ENCODE data around the gene CGN. TPM values are rescaled to one million over a fixed set of nuclear protein-coding genes. Genes with fewer than 3 reads are reported as not detected.

Gene CGN
- total RNA-seq, 5 donors from 2014 or later (not counting 1 experiment from before 2014, with no cell fraction given), result 0.37 to 1.3 (median 0.59) TPM

DNA sequence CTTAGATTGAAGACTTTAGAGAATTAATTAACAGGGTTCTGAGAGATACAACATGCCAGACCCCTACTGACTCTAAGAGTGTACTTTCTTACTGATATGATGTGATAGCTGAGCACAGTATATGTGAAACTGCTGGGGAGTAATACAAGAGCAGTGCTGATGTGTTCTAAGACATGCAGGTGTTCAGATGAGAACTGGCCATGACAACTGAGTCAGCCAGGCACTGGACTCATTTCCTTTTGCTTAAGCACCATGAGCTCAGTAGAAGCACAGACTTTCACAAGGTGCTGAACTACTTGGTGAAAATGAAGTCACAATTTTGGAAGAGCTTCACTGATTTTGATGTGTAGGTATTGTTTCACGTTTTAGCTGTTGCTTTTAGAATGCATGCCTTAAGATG is 36.0 kb upstream of the CGN start:
- Mint-ChIP-seq H3K27me3 (peaks cover 2 to 5% of the 10 kb centered on the region in 2 donors), H3K27ac (no peak overlapping the region), H3K4me1 (peaks cover 8 to 13% (median 8%) of the 10 kb centered on the region in 3 donors), H3K4me3 (no peak overlapping the region), H3K9me3 (no peaks in the 10 kb centered on the region), H3K36me3 (no peaks in the 10 kb centered on the region)
- Histone ChIP-seq H3K27ac (ENCODE audit: low read length) (no peak overlapping the region), H3K27me3 (replicated peaks in 1 of 2; ENCODE audit: control insufficient read depth in 2 of 2, extremely low read depth in 1 of 2, insufficient read depth in 2 of 2, low read length in 1 of 2) (peaks cover 0 to 6% of the 10 kb centered on the region in 2 experiments), H3K9me3 (no peaks in the 10 kb centered on the region), H3K4me1 (ENCODE audit: control insufficient read depth in 1 of 2, extremely low read depth in 1 of 2, insufficient read depth in 2 of 2, low read length in 2 of 2) (peaks cover 2 to 12% of the 10 kb centered on the region in 2 experiments), H3K4me3 (ENCODE audit: control insufficient read depth in 1 of 2, extremely low read depth in 1 of 2, low read length in 1 of 2) (no peak overlapping the region), H3K36me3 (ENCODE audit: control insufficient read depth in 2 of 2, extremely low read depth in 1 of 2, insufficient read depth in 1 of 2, low read length in 1 of 2) (no peaks in the 10 kb centered on the region)
- ATAC-seq (replicated peaks in 1 of 4) (no peak), DNase-seq (no peak)
- CTCF ChIA-PET, result interaction anchor here in 1 of 2 donors (0.9 kb wide), 1 partner anchor 26 kb away, joined by 3 read pairs; no protein-coding TSS in a partner anchor
- WGBS (ENCODE audit: insufficient coverage), result no CpG with 5 or more reads among the region's 1 CpG
- POLR2A ChIA-PET, result interaction anchor here in 1 of 2 donors (0.6 to 0.8 kb wide), 2 partner anchors 16 to 118 kb away, joined by 3 to 5 read pairs; partner anchors contain the start of gene POGZ

DNA sequence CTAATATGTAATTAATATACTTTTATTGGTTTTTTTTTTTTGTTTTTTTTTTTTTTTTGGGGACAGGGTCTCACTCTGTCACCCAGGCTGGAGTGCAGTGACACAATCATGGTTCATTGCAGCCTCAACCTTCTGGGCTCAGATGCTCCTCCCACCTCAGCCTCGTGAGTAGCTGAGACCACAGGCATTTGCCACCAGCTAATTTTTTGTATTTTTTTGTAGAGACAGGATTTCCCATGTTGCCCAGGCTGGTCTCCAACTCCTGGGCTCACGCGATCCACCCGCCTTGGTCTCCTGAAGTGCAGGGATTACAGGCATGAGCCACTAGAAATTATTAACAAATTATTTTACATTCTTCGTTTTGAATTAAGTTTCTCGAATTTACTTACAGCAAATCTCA is 35.1 kb upstream of the CGN start:
- CTCF ChIA-PET, result no interaction called here
- ATAC-seq (replicated peaks in 1 of 4), result no peak
- H3K36me3 Mint-ChIP-seq, result no peaks in the 10 kb centered on the region
- POLR2A ChIA-PET, result interaction anchor here in 1 of 2 donors (0.6 kb wide), 2 partner anchors 9 to 24 kb away, joined by 6 to 10 read pairs; no protein-coding TSS in a partner anchor
- Histone ChIP-seq H3K27me3 (replicated peaks in 1 of 2; ENCODE audit: control insufficient read depth in 2 of 2, extremely low read depth in 1 of 2, insufficient read depth in 2 of 2, low read length in 1 of 2) (peaks cover 0 to 3% of the 10 kb centered on the region in 2 experiments), H3K9me3 (no peaks in the 10 kb centered on the region), H3K27ac (ENCODE audit: low read length) (no peak overlapping the region), H3K36me3 (ENCODE audit: control insufficient read depth in 2 of 2, extremely low read depth in 1 of 2, insufficient read depth in 1 of 2, low read length in 1 of 2) (no peaks in the 10 kb centered on the region), H3K4me1 (ENCODE audit: control insufficient read depth in 1 of 2, extremely low read depth in 1 of 2, insufficient read depth in 2 of 2, low read length in 2 of 2) (peaks cover 2 to 12% of the 10 kb centered on the region in 2 experiments), H3K4me3 (ENCODE audit: control insufficient read depth in 1 of 2, extremely low read depth in 1 of 2, low read length in 1 of 2) (no peak overlapping the region)
- H3K27me3 Mint-ChIP-seq, result peaks cover 2 to 5% of the 10 kb centered on the region in 2 donors
- peaks cover 8 to 13% (median 8%) of the 10 kb centered on the region in 3 donors for H3K4me1 Mint-ChIP-seq
- no peak overlapping the region for H3K4me3 Mint-ChIP-seq
- no peak overlapping the region for H3K27ac Mint-ChIP-seq
- 100% methylated on average over 1 of the region's 6 CpGs for WGBS (ENCODE audit: insufficient coverage)
- no peak for DNase-seq
- no peaks in the 10 kb centered on the region for H3K9me3 Mint-ChIP-seq

DNA sequence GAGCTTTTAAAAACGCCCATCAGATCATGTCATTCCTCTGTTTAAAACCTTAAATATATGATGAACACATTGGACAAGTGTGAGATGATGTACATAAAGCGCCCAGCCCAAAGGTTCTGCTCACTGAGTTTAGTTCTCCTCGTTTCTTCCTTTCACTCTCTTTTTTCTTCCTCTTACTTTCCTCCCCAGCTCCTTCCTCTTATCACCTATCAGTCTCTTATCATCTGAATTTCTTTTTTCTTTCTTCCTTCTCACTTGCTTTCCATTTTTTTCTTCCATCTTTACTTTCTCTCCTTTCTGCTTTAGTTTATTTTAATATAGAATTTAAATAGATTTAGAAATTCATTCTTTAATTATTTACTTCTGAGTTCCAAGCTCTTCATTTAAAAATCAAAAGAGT is 34.1 kb upstream of the CGN start:
- WGBS (ENCODE audit: insufficient coverage), result no CpG with 5 or more reads among the region's 3 CpGs

DNA sequence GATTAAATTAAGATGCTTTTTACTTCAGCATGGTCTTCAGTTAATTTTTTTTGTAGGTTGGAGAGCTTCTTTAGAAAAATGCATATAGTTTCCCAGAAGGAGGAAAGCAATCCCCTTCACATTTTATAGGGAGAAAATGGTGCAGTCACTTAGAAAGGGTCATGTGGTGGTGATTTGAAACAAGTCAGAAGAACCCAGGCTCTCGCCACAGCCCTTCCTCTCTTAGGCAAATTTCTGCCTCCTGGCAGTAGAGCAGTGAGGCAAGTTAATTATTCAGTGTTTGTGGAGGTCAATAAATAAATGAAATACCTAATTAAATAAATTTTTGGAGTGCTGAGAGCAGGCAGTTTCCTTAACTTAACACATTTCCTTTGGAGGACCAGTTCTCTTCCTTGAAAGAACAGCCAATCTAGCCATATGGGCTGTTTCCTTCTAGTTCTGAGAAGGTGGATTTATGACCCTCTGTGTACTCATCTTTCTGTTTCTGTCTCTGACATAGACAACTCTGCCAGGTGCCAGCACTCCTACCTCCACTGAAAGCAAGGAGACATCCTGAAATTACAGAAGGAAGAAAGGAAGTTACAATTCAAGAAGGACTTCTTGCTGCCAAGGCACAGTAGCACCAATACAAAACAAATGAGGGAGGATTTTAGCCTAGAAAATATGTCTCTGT is 32.9 kb upstream of the CGN start:
- Histone ChIP-seq H3K4me3 (ENCODE audit: control insufficient read depth in 1 of 2, extremely low read depth in 1 of 2, low read length in 1 of 2) (no peak overlapping the region), H3K4me1 (ENCODE audit: control insufficient read depth in 1 of 2, extremely low read depth in 1 of 2, insufficient read depth in 2 of 2, low read length in 2 of 2) (peaks cover 2 to 5% of the 10 kb centered on the region in 2 experiments), H3K27me3 (replicated peaks in 1 of 2; ENCODE audit: control insufficient read depth in 2 of 2, extremely low read depth in 1 of 2, insufficient read depth in 2 of 2, low read length in 1 of 2) (peaks cover 0 to 3% of the 10 kb centered on the region in 2 experiments), H3K9me3 (no peaks in the 10 kb centered on the region), H3K36me3 (ENCODE audit: control insufficient read depth in 2 of 2, extremely low read depth in 1 of 2, insufficient read depth in 1 of 2, low read length in 1 of 2) (no peaks in the 10 kb centered on the region), H3K27ac (ENCODE audit: low read length) (no peak overlapping the region)
- Mint-ChIP-seq H3K4me3 (no peak overlapping the region), H3K27me3 (peaks cover 2 to 5% of the 10 kb centered on the region in 2 donors), H3K4me1 (peaks cover 0 to 7% (median 2%) of the 10 kb centered on the region in 3 donors), H3K9me3 (no peaks in the 10 kb centered on the region), H3K36me3 (no peaks in the 10 kb centered on the region), H3K27ac (no peak overlapping the region)
- no CpG with 5 or more reads among the region's 1 CpG for WGBS (ENCODE audit: insufficient coverage)
- no peak for ATAC-seq (replicated peaks in 1 of 4)
- ChIA-PET CTCF (no interaction called here), POLR2A (no interaction called here)
- DNase-seq, result no peak

More for the DNA sequence above, 34.1 kb upstream of the CGN start:
- ChIA-PET CTCF (interaction anchor here in 1 of 2 donors (0.6 to 0.9 kb wide), 2 partner anchors 23 to 1420 kb away, joined by 3 to 4 read pairs; no protein-coding TSS in a partner anchor), POLR2A (no interaction called here)
- Mint-ChIP-seq H3K36me3 (no peaks in the 10 kb centered on the region), H3K27ac (no peak overlapping the region), H3K4me1 (peaks cover 8 to 13% (median 8%) of the 10 kb centered on the region in 3 donors), H3K4me3 (no peak overlapping the region), H3K27me3 (peaks cover 2 to 5% of the 10 kb centered on the region in 2 donors), H3K9me3 (no peaks in the 10 kb centered on the region)
- Histone ChIP-seq H3K27me3 (replicated peaks in 1 of 2; ENCODE audit: control insufficient read depth in 2 of 2, extremely low read depth in 1 of 2, insufficient read depth in 2 of 2, low read length in 1 of 2) (peaks cover 0 to 3% of the 10 kb centered on the region in 2 experiments), H3K36me3 (ENCODE audit: control insufficient read depth in 2 of 2, extremely low read depth in 1 of 2, insufficient read depth in 1 of 2, low read length in 1 of 2) (no peaks in the 10 kb centered on the region), H3K27ac (ENCODE audit: low read length) (no peak overlapping the region), H3K4me3 (ENCODE audit: control insufficient read depth in 1 of 2, extremely low read depth in 1 of 2, low read length in 1 of 2) (no peak overlapping the region), H3K9me3 (no peaks in the 10 kb centered on the region), H3K4me1 (ENCODE audit: control insufficient read depth in 1 of 2, extremely low read depth in 1 of 2, insufficient read depth in 2 of 2, low read length in 2 of 2) (peaks cover 2 to 12% of the 10 kb centered on the region in 2 experiments)
- DNase-seq, result no peak
- ATAC-seq (replicated peaks in 1 of 4), result no peak

DNA sequence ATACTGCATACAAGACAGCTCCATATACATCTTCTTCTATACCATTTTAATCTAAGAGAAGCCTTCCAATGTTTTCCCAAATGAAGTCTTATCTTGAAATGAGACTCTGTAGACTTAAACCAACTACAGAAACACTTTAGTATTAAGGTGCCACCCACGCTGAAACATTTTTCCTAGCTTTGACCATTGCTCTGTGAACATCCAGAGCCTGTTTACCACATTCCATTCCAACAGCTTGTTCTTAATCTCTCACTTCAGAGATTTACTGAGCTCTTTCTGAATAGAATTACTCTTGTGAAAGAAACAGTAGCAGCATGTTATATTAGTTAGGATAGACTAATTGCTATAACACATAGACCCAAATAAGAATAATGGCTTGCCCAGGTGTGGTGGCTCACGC is 32.3 kb upstream of the CGN start:
- POLR2A ChIA-PET, result no interaction called here

DNA sequence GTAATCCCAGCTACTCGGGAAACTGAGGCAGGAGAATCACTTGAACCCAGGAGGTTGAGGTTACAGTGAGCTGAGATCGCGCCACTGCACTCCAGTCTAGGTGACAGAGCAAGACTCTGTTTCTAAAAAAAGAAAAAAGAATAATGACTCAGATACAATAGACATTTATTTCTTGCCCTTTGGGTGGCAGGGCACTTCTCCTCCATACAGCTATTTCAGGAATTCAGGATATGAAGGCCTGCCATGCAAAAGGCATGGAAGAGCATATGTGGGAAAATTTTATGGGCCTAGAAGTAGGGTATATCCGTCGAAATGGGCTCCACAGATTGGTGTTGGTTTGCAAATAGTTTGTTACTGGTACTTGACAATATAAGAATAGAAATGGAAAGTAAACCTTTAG is 31.7 kb upstream of the CGN start:
- no peak overlapping the region for H3K27ac ChIP-seq (ENCODE audit: low read length)
- DNase-seq, result no peak
- POLR2A ChIA-PET, result no interaction called here
- no peak overlapping the region for H3K4me3 Mint-ChIP-seq
- 73% methylated on average over 3 of the region's 5 CpGs for WGBS (ENCODE audit: insufficient coverage)
- peaks cover 0 to 3% of the 10 kb centered on the region in 2 experiments for H3K27me3 ChIP-seq (replicated peaks in 1 of 2; ENCODE audit: control insufficient read depth in 2 of 2, extremely low read depth in 1 of 2, insufficient read depth in 2 of 2, low read length in 1 of 2)
- H3K4me1 Mint-ChIP-seq, result no peaks in the 10 kb centered on the region
- CTCF ChIA-PET, result no interaction called here
- no peaks in the 10 kb centered on the region for H3K9me3 Mint-ChIP-seq
- no peaks in the 10 kb centered on the region for H3K4me1 ChIP-seq (ENCODE audit: control insufficient read depth in 1 of 2, extremely low read depth in 1 of 2, insufficient read depth in 2 of 2, low read length in 2 of 2)
- no peak overlapping the region for H3K27ac Mint-ChIP-seq
- H3K27me3 Mint-ChIP-seq, result peaks cover 2 to 5% of the 10 kb centered on the region in 2 donors
- H3K36me3 ChIP-seq (ENCODE audit: control insufficient read depth in 2 of 2, extremely low read depth in 1 of 2, insufficient read depth in 1 of 2, low read length in 1 of 2), result no peaks in the 10 kb centered on the region
- no peaks in the 10 kb centered on the region for H3K9me3 ChIP-seq
- no peak for ATAC-seq (replicated peaks in 1 of 4)
- H3K4me3 ChIP-seq (ENCODE audit: control insufficient read depth in 1 of 2, extremely low read depth in 1 of 2, low read length in 1 of 2), result no peak overlapping the region
- no peaks in the 10 kb centered on the region for H3K36me3 Mint-ChIP-seq

More for the DNA sequence above, 32.3 kb upstream of the CGN start:
- no CpG with 5 or more reads among the region's 2 CpGs for WGBS (ENCODE audit: insufficient coverage)
- DNase-seq (no peak), ATAC-seq (replicated peaks in 1 of 4) (no peak)
- H3K4me3 Mint-ChIP-seq, result no peak overlapping the region
- Histone ChIP-seq H3K27ac (ENCODE audit: low read length) (no peak overlapping the region), H3K4me1 (ENCODE audit: control insufficient read depth in 1 of 2, extremely low read depth in 1 of 2, insufficient read depth in 2 of 2, low read length in 2 of 2) (no peaks in the 10 kb centered on the region), H3K27me3 (replicated peaks in 1 of 2; ENCODE audit: control insufficient read depth in 2 of 2, extremely low read depth in 1 of 2, insufficient read depth in 2 of 2, low read length in 1 of 2) (peaks cover 0 to 3% of the 10 kb centered on the region in 2 experiments), H3K36me3 (ENCODE audit: control insufficient read depth in 2 of 2, extremely low read depth in 1 of 2, insufficient read depth in 1 of 2, low read length in 1 of 2) (no peaks in the 10 kb centered on the region), H3K4me3 (ENCODE audit: control insufficient read depth in 1 of 2, extremely low read depth in 1 of 2, low read length in 1 of 2) (no peak overlapping the region), H3K9me3 (no peaks in the 10 kb centered on the region)
- peaks cover 0 to 4% (median 0%) of the 10 kb centered on the region in 3 donors for H3K4me1 Mint-ChIP-seq
- peaks cover 2 to 5% of the 10 kb centered on the region in 2 donors for H3K27me3 Mint-ChIP-seq
- H3K9me3 Mint-ChIP-seq, result no peaks in the 10 kb centered on the region
- CTCF ChIA-PET, result no interaction called here
- H3K36me3 Mint-ChIP-seq, result no peaks in the 10 kb centered on the region
- no peak overlapping the region for H3K27ac Mint-ChIP-seq

Data from T-cell (primary cell).